GM12873 (cell line): ENCODE measurements around the gene SKP2.

Experiments
- CTCF ChIP-seq: IDR thresholded peaks from 2 replicates; pipeline ENCODE4 v1.5.1; 2012; ENCODE audit warnings: low read depth, mild to moderate bottlenecking, moderate library complexity, low read length, control low read depth; ENCODE audit not compliant: insufficient read depth; ENCODE audit errors: missing control alignments

Gene SKP2

GRCh38 chr5:36206913-36207312, 55.0 kb downstream of the SKP2 start:
- TF ChIP-seq CTCF: no peak

DNA sequence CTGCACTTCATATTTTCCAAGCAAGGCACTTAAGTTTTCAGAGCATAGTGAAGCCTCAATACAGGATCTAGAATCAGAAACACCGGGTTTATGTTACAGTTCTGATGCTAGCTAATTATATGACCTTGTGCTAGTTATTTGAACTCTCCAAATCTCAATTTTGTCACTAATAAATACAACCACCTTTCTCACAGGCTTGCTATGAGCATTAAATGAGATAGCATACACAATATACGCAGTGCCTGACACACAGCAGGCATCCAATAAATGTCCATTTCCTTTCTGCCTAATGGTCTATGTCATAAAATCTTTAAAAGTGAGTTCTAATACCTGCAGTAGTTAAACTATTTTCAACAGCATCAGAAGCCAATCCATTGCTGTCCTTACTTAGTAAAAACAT, 56.9 kb downstream of the SKP2 start:
- no peak for TF ChIP-seq CTCF

DNA sequence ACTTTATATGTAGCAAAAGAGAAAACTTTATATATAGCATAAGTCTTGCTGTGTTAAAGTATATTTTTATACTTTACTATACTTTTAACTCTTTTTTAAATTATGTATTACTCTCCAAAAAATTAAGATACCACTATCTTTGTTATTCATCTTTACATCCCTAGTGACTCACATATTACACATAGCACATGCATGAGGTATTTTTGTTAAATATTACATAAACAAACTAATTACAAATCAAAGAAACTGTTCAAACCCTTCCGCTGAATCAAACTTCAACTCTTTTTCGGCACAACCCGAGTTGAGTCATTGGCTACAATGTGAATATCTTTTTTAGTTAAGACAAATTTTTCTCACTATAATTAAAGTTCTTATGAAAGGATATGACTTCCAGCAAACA, 57.8 kb downstream of the SKP2 start:
- TF ChIP-seq CTCF: no peak

DNA sequence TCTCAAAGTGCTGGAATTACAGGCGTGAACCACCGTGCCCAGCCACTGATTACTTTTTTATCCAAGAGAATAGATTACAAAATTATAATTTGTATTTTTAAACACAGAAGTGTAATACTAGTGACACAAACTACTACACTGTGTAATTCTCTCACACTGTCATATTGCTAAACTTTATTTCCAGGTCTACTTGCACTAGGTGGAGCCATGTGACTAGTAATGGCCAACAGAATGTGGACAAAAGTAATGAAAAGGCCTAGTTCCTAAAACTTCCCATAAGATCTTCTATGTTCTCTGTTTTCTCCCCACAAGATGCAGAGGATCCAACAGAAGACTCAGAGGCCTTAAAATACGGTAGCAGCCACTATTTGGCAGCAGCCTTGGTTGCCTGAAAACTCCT, 62.5 kb downstream of the SKP2 start:
- no peak for TF ChIP-seq CTCF

- TF ChIP-seq CTCF: no peak
Measured at GRCh38 chr5:36215910-36216309, 64.0 kb downstream of the SKP2 start.

DNA sequence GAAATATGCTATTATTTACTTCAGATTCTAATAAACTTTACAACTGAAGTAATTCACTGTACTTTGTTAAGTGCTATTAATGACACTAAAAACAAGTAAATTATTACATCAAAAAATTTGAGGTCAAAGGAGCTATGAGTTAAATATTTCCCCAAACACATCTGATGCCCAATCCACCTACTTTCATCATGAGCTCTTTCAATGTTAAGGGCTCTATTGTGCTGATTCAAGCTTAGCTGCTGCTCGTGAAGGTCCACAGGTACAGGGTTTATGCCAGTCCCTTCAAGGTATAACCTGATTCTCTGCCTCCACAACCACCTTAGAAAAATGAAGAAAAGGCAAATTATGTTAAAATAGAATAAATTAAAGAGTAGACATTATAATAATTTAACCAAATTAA, 65.7 kb downstream of the SKP2 start:
- TF ChIP-seq CTCF: no peak

DNA sequence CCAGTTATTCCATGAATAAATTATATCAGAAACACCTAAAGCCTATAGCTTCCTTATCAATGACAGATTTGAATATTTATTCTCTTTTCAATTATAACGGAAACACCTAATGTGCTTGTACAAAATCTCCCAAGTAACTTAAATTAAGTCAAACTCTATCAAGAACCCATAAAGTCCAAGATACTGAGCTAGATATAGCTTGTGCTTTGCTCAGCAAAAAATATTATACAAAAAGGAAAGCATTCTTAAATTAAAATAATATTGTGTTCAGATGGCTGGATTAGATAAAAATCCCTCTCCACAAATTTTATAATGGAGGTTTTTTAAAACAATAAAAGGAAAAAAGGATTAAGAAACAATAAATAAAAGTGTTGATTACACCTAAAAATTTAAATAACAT, 66.1 kb downstream of the SKP2 start:
- no peak for TF ChIP-seq CTCF

DNA sequence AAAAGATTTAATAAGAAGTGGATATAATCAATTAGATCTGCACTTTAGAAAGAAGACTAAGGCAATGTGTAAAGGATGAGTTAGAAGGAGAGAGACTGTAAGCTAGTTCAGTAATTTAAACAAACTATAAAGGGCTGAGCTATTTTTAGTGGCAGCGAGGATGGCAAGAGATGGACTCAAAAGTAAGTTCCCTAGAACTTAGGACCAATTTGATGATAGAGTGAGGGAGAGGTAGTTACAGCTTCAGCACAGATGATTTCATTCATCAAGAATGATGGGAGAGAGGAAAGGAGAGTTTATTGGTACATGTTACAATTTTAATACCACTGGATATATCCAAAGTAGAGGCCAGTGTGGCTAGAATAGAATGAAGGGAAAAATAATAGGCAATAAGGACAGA, 70.7 kb downstream of the SKP2 start:
- no peak for TF ChIP-seq CTCF
